NB4 (cell line): ENCODE data around the gene ARAP3.

Experiments
- CTCF ChIP-seq: IDR thresholded peaks from one replicate; pipeline ENCODE4 v1.5.1; 2012; ENCODE audit warnings: low read depth, low read length
- MAX ChIP-seq: IDR thresholded peaks from 2 replicates; pipeline ENCODE4 v1.6.1; 2011; ENCODE audit warnings: low read depth, low read length
- POLR2A ChIP-seq: IDR thresholded peaks from 2 replicates; pipeline ENCODE4 v1.6.1; 2011; ENCODE audit warnings: mild to moderate bottlenecking; ENCODE audit not compliant: insufficient read length; ENCODE audit errors: extremely low read depth

DNA sequence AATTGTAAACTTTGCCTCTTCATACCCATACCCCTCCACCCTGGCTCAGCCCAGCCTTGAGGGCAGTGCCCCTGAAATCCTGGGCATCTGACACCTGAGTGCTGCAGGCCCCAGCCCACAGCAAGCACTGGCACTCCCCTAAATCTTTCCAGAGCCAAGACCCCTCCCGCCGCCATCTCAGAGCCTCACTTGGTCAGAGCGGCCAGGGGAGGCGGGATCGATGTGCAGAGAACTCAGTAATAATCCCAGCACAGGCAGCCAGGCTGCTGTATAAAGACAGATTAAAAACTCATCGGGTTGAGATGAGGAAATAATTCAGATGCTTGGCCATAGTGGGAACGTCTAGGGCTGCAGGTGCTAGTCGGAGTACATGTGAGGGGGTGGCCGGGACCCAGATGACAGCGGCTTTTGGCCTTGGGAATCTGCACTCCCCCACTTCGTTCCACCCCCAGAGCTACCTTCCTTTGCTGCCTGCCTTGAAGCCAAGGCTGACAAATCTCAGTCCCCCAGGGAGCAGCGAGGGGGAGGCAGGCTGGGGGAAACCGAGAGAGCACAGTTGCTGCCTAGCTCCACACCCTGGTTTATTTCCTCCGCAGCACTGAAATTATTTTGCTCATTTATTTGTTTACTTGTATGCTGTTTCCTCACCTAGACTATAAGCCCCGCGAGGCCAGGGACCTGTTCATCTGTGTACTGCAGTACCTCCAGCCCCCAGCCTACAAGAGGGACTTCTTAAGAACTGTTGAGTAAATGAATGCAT is 19.5 kb upstream of the ARAP3 start:
- TF ChIP-seq CTCF: no peak
- TF ChIP-seq POLR2A: no peak
- no peak for TF ChIP-seq MAX
